HG03196 (cell line): ENCODE measurements around the gene PPIL1.
"Not testable (repeated sequence)": the region's sequence is repeated elsewhere in the genome, so short reads cannot be mapped to it uniquely, and the experiment has no call there.

ENCODE experiments used
- ATAC-seq: cut with Tn5 transposase; IDR thresholded peaks from one replicate; pipeline ENCODE4 v1.9.1; 2021; ENCODE audit not compliant: unreplicated experiment

PPIL1 gene

DNA sequence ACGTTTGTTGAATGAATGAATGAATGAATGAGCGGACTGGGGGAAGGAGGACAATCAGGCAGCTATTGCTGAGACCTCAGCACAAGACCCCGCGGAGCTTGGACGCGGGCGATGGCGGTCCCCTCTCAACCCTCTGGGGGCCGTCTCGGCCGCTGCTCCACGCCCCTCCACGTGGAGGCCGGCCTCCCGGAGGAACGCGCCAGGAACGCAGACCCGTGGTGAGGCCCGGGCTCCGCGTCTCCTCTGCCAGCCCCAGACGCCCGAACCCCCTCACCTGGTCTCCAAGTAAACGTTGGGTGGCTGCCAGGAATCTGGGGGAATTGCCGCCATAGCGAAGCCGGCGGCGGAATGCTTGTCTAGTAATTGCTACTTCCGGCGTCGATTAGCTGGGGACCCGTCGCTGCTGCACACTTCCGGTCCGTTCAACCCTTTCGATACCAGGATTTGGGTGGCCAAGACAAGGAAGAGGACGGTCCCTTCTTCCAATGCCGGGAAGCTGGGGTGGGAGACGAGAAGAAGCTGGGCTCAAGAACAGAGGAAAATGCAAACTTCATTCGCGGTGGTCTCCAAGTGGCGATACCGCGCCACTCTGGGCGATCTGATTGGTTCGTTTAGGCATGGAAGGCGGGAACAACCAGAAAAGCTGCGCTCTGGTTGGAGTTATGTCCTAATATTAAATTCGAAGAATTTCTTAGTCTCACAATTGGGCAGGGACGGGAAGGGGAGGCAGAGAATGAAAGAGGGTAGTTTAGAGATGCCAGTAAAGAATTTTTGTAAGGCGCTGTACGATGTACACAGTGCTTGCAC, at the start of gene PPIL1:
PPIL1 (minus strand) TSS at position 361 of the 807 bp plus-strand sequence; CDS start at position 330, 31 bp downstream.
- peak; percentile 70 for ATAC-seq

GRCh38 chr6:36924131-36924530, 49.5 kb upstream of the PPIL1 start:
- no peak for ATAC-seq

DNA sequence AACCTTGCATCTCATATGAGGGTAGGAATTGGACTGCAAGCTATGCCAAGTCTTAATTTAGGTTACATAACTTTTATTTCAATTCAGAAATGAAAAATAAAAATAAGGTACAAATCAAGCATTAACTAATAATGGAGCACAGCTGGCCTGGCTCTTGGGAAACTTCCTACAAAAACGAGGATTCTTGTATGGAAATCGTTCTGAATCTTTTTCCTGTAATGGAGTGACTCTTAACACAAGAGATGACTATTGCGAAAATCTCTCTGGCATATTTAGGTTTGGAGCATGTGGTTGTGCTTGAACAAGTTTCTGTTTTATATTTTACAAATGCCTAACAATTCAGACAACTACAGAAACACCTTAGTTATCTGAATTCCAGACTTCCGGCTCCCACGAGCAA, 45.9 kb upstream of the PPIL1 start:
- no peak for ATAC-seq

DNA sequence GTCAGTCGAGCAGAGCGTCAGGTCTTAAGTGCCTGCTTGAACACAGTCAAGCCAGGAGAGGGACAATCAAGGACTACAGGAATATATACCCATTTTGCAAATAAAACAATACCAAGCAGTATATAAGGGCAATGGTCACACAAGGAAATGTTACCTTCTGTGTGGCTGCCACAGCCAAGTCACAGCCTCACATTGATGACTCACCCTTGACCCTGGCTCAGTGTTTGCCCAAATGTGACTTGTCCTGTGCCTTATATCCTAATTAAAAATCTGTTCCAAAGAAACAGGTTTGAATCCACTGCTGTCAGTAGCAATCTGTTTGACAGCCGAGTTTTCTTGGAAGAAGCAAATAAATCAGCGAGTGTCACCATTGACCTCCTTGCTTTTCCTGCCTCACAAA, 45.4 kb upstream of the PPIL1 start:
- no peak for ATAC-seq

GRCh38 chr6:36917541-36918193, 43.1 kb upstream of the PPIL1 start:
- ATAC-seq, result no peak

GRCh38 chr6:36916126-36916525, 41.5 kb upstream of the PPIL1 start:
- ATAC-seq, result no peak

GRCh38 chr6:36915599-36915998, 41.0 kb upstream of the PPIL1 start:
- no peak for ATAC-seq

GRCh38 chr6:36914227-36914794, 39.7 kb upstream of the PPIL1 start:
- no peak for ATAC-seq

DNA sequence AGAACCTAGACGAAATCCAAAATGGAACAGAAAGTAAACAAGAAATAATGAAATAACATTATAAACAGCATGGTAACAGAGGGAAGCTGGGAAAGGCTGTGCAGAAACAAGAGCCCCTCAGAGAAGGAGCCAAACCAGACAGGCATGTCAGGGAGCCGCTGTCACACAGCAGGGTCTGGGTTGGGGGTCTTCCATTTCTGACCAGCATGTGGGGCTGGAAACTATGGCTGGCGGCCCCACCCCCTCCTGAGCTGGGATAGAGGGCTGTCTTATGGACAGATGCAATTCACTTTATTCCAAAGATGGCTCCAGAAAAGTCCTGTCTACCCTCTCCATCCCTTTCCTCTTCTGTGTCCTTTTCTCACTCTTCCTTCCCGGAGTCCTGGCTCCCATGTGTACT, 38.5 kb upstream of the PPIL1 start:
- ATAC-seq, result no peak

- peak; percentile 86 for ATAC-seq
Measured at GRCh38 chr6:36912586-36912985, 38.0 kb upstream of the PPIL1 start.

DNA sequence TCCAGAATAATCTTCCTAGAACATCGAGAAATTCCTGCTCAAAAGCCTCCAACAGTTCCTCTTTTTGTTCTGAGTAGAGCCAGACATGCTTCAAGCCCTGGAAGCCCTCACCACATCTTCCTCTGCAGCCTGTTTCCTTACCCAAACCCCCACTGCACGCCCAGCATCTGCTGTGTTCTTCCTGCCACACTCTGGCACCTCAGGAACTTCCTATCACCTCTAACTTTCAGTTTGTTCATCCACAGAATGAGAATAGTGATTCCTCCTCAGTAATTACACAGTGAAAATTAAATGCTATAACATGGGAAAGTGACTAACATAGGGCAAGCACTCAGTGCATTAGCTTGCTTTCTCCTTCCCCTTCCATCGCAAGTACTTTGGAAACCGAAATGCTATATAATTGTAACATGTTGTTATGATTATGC, 37.4 kb upstream of the PPIL1 start:
- no peak for ATAC-seq

DNA sequence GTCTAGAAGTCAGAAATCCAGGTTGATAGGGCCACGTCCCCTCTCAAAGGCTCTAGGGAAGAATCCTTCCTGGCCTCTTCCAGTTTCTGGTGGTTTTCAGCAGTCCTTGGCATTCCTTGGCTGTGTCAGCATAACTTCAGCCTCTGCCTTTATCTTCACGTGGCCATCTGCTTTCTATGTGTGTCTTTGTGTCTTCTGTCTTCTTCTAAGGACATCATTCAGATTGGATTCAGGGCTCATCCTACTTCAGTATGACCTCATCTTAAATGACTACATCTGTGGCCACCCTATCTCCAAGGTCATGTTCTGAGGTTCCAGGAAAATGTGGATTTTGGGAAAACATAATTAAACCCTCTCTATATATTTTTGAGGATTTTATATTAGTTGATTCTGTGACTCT, 34.1 kb upstream of the PPIL1 start:
- ATAC-seq, result no peak

DNA sequence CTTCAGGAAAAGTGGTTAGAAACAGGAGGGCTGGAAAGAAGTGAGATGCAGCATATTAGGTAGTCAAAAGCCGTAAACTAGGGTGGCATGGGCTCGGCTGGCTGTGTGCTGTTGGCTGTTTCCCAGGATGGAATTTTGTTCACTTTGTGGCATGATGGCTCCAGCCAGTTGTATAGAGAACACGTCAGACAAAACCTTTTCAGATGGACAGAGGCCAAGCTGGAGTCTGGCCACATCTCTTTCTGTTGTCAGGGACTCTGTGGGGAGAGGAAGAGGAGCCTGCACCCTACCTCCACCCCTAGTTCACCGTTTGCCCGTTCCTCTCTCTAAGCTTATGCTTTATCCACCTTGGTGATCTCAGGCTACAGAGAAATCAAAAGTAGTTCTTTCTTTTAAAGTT, 33.2 kb upstream of the PPIL1 start:
- ATAC-seq, result no peak

DNA sequence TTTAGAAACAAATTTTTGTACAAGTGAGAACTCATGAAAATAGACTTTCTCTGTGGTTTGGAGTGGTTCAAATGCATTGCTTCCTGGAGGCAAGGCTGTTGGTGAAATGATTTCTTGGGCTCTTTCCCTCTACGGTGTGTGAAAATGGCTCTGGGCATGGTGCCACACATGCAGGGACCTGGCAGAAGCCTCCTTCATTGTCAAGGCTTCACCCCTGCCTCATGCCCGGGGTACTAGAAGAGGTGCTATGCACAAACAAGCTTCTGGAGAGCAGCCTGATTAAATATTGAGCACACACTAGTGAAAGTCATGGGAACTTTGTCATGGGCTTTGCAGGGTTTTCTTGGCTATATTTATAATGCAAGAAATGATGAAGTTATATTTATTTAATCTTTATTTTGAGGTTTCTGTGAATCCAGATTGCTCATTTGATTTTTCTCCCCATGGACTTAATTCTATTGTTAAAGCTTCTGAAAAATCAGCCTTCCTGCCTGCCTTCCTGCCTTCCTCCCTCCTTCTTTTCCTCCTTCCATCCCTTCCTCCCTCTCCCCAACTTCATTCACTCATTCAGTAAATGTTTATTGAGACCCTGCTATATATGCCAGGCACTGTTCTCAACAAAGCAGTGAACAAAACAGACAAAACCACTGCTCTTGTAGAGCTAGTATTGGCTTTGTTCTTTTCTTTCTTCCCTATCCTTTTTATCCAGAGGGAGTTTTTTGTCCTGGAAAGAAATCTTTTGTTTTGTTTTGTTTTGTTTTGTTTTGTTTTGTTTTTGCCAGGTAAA, 32.1 kb upstream of the PPIL1 start:
- no peak for ATAC-seq

DNA sequence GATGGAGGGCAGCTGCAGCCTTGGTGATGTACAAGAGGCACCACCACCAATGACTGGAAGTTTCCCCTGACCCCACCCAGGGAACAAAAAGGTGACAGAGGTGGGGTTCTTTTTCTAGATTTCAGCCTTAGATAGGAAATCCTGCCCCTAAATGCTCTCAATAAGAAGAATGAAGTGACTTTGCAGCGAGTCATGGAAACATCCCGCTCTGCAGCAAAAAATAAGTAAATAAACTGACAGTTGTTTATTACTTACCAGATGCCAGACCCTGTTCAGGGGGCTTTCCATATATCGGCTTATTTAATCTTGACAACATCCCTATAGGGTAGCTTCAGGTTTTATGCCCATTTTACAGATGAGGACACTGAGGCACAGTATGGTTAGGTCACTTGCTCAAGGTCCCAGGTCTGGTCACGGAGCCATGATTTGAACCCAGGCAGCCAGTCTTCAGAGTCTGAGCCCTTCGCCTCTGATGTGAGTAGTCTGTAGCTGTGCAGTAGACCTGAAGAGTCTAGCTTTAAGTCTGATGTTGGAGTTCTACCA, 30.3 kb upstream of the PPIL1 start:
- ATAC-seq, result no peak

DNA sequence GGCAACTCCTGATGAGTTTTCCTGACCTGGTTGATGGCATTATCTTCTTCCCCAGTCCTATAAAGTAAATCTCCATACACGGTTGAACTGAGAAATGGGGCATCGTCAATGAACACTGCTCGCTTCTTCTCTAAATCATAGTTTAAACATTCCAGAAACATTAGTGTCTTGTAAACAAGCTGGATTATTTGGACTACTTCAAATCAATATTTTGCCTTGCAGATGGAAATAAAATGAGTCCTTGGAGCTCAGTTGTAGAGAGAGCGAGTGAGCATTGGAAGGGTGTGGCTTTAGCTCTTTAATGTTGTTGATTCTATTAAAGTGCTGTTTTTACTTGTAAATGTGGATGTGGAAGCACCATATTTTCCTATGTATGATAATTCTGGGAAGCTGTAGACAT, 29.5 kb upstream of the PPIL1 start:
- ATAC-seq, result no peak

DNA sequence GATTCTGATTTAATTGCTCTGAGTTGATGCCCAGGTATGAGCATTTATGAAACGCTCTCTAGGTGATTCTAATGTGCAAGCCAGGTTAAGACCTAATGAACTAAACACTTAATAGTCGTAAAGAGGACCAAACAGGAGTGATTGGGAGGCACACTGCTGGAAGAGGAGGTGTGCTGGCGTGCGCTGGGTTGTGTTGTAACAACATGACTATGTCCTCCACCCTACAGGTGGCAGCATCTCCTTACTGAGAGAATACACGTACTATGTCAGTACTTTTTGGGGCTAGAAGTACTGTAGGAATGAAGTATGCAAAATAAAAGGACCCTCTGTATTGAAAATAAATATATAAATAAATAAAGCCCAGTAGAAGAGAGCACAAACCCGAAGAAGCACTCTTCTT, 23.0 kb upstream of the PPIL1 start:
- ATAC-seq, result no peak

DNA sequence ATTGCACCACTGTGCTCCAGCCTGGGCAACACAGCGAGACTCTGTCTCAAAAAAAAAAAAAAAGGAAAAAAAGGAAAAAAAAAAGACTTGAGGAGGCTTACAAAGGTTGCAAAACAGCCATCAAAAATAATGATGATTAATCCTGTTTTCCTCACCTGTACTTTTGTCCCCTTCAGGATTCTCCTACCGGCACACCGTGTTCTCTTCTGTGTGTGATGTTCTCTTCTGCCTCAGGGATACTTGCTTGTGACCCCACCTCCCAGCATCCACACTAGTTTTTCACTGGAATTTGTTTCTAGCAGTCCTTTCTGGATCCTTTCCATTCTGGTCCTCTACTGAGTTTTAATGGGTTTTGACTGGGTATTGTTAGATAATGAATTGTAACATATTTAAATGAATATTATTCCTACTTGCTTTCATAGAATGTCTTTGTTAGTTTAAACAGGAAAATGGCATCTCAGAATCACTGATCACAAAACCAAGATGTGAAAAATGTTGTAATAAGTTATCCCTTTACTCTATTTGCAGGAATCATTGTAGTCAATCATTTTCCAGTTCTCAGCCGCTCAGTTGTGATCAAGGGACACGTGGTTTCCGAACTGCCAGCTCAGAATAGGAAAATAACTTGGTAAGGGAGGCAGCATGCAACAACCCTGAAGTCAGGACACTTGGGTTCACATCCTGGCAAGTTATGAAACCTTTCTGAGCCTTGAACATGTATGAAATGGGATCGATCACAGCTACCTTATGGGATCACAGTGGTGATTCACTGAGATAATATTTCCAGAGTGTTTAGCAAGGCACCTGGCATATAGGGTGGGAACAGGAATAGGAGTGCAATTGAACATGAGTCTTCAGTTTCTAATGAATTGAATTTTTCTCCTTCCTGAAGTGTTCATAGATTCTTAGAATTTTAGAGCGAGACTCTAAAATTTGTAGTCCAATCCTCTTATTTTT, 19.7 kb upstream of the PPIL1 start:
- ATAC-seq, result no peak

GRCh38 chr6:36891153-36891552, 16.6 kb upstream of the PPIL1 start:
- not testable (repeated sequence) for ATAC-seq

GRCh38 chr6:36890112-36890663, 15.6 kb upstream of the PPIL1 start:
- ATAC-seq, result no peak
